Gastrocnemius medialis (tissue), 4 donors: Measurements from ENCODE around the gene SERPINB13. TPM values are rescaled to one million over a fixed set of nuclear protein-coding genes. Genes with fewer than 3 reads are reported as not detected.

Experiments
- ATAC-seq, 2 donors: fragments of 150-250 bp; one replicate each; pipeline ENCODE4 v1.9.1; 2016
- DNase-seq, 2 donors: peaks; one replicate each; pipeline ENCODE4 v3.0.0-alpha.2; 2019
- H3K27ac ChIP-seq, 4 donors: fragments of 200-600 bp; sonication (generic); 1 replicate in 1 of 4; 2 replicates in 3 of 4; pipeline ENCODE4 v1.5.1; 2016 to 2018; ENCODE audit warnings: mild to moderate bottlenecking in 2 of 4, moderate library complexity in 1 of 4
- H3K27me3 ChIP-seq, 3 donors: fragments of 200-600 bp; sonication (generic) in 2 of 3; 1 replicate in 1 of 3; 2 replicates in 2 of 3; pipeline versions ENCODE4 v1.5.1 to v1.6.0; 2016 to 2019; ENCODE audit warnings: mild to moderate bottlenecking in 1 of 3, moderate library complexity in 1 of 3
- H3K36me3 ChIP-seq, 2 donors: fragments of 200-600 bp; sonication (generic) in 1 of 2; one replicate each; pipeline ENCODE4 v1.5.1; 2017 to 2018
- H3K4me1 ChIP-seq, 2 donors: fragments of 200-600 bp; sonication (generic) in 1 of 2; one replicate each; pipeline ENCODE4 v1.5.1; 2016 to 2017; ENCODE audit warnings: mild to moderate bottlenecking in 2 of 2
- H3K4me3 ChIP-seq, 4 donors: fragments of 200-600 bp; sonication (generic) in 3 of 4; 1 replicate in 1 of 4; 2 replicates in 3 of 4; pipeline ENCODE4 v1.5.1; 2016 to 2019; ENCODE audit warnings: mild to moderate bottlenecking in 2 of 4
- H3K9me3 ChIP-seq, 3 donors: fragments of 200-600 bp; sonication (generic) in 2 of 3; 1 replicate in 1 of 3; 2 replicates in 2 of 3; pipeline ENCODE4 v1.5.1; 2016 to 2019
- CTCF ChIP-seq, 5 experiments: fragments of 450-650 bp in 3 of 5; fragments of 200-600 bp in 2 of 5; sonication (generic) in 2 of 5; IDR thresholded peaks in 4 of 5; conservative IDR thresholded peaks in 1 of 5; 1 replicate in 4 of 5; 2 replicates in 1 of 5; pipeline ENCODE4 v1.5.1; 2016 to 2019; ENCODE audit warnings: antibody characterized with exemption in 5 of 5, mild to moderate bottlenecking in 3 of 5, moderate library complexity in 3 of 5
- POLR2A ChIP-seq, 2 donors: fragments of 450-650 bp; IDR thresholded peaks; one replicate each; pipeline ENCODE4 v1.6.1; 2017; ENCODE audit warnings: antibody characterized with exemption in 2 of 2, mild to moderate bottlenecking in 2 of 2, moderate library complexity in 2 of 2
- in situ Hi-C, 4 donors: fragments of 200-750 bp; cut with MboI; loops; one replicate each; pipeline versions ENCODE4 v1.15.0 to v1.8.0; 2017; ENCODE audit warnings: low sequenced_read_pairs in 4 of 4
- intact Hi-C: fragments of 100-400 bp; cut with DNase I; formaldehyde crosslinking; loops from one replicate; pipeline ENCODE4 v1.15.1; 2023; ENCODE audit warnings: low total_unique reads
- total RNA-seq, 4 donors: library from RNA; depleted of rRNA; stranded (reverse); fragments of >200 nt; gene quantifications; one replicate each; pipeline versions ENCODE4 v1.1.0 to v1.2.3, GENCODE V29; 2016

The SERPINB13 gene
- total RNA-seq, 4 donors from 2014 or later: not detected

DNA sequence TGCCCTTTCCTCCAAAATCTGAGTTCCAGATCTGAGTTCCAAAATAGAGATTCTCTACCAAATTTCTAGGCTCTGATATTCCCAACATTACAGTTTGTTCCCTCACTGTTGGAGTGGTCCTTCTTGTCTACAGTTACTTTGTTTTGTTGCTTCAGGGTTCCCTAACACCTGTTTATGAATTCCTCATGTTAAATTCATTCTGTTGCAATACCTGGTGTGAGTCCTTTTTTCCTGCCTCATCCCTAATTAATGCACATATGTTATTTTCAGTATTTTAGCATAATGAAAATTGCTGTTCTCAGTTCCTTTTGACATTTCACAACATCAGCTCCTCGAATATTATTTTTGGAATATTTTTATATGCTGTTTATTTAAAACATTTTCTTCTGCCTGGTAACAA, 16.2 kb downstream of the SERPINB13 start:
- no peak for DNase-seq
- in situ Hi-C loops: no loop called here
- Histone ChIP-seq H3K27ac (no peak overlapping the region), H3K9me3 (no peaks in the 10 kb centered on the region), H3K4me3 (no peak overlapping the region), H3K36me3 (no peaks in the 10 kb centered on the region), H3K4me1 (no peaks in the 10 kb centered on the region), H3K27me3 (no peaks in the 10 kb centered on the region)
- TF ChIP-seq POLR2A (IDR thresholded peaks at IDR 0.05): no peak
- no peak for TF ChIP-seq CTCF (IDR thresholded peaks at IDR 0.05 in 4 of 5, conservative IDR thresholded peaks at IDR 0.05 in 1 of 5)
- intact Hi-C loops: no loop called here
- ATAC-seq: no peak

DNA sequence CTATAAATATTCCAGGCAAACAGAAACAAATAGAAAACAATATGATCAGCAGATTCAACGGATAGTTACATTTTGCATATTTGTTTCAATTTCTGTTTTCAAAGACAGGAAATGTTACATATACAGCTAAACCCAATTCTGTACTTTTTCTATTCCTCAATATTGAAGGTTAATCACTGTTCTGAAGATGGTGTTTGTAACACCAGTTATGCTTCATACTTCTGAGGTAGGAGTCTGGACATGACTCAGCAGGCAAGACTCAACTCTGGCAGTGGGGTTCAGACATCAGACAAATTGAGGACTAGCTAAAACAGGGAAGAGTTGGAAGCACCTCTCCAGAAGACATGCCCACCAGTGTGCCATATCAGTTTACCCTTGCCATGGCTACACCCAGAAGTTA, 16.6 kb downstream of the SERPINB13 start:
- Histone ChIP-seq H3K27me3 (no peaks in the 10 kb centered on the region), H3K36me3 (no peaks in the 10 kb centered on the region), H3K27ac (no peak overlapping the region), H3K4me1 (no peaks in the 10 kb centered on the region), H3K4me3 (no peak overlapping the region), H3K9me3 (no peaks in the 10 kb centered on the region)
- no peak for TF ChIP-seq CTCF (IDR thresholded peaks at IDR 0.05 in 4 of 5, conservative IDR thresholded peaks at IDR 0.05 in 1 of 5)
- TF ChIP-seq POLR2A (IDR thresholded peaks at IDR 0.05): no peak
- ATAC-seq: no peak
- DNase-seq: no peak
- in situ Hi-C loops (no loop called here), intact Hi-C loops (no loop called here)

- ATAC-seq: no peak
- TF ChIP-seq POLR2A (IDR thresholded peaks at IDR 0.05) (no peak), CTCF (IDR thresholded peaks at IDR 0.05 in 4 of 5, conservative IDR thresholded peaks at IDR 0.05 in 1 of 5) (no peak)
- no peaks in the 10 kb centered on the region for H3K36me3 ChIP-seq
- no peaks in the 10 kb centered on the region for H3K27me3 ChIP-seq
- no peak overlapping the region for H3K27ac ChIP-seq
- in situ Hi-C loops (no loop called here), intact Hi-C loops (no loop called here)
- no peaks in the 10 kb centered on the region for H3K4me1 ChIP-seq
- H3K4me3 ChIP-seq: no peak overlapping the region
- no peak for DNase-seq
- no peaks in the 10 kb centered on the region for H3K9me3 ChIP-seq
Measured at GRCh38 chr18:63604791-63605567, 17.8 kb downstream of the SERPINB13 start.

DNA sequence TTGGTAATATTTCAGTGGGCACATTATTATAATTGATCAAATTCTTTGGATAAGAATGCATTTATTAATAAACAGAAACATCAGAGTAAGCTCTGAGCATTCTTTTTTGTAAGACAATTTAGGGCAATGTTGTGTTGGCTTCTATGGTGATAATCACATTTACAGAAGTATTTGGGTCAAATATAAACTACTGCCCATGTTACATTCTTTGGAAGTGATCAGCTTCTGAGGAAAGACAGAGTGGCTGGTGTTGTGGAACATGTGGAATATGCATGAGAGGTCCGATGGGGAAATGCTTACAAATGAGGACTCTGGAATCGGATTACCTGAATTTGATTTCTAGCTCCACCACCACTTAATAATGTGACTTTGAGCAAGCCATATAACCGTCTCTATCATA, 19.4 kb downstream of the SERPINB13 start:
- intact Hi-C loops: no loop called here
- TF ChIP-seq POLR2A (IDR thresholded peaks at IDR 0.05) (no peak), CTCF (IDR thresholded peaks at IDR 0.05 in 4 of 5, conservative IDR thresholded peaks at IDR 0.05 in 1 of 5) (no peak)
- DNase-seq: no peak
- no peaks in the 10 kb centered on the region for H3K9me3 ChIP-seq
- in situ Hi-C loops: no loop called here
- no peaks in the 10 kb centered on the region for H3K36me3 ChIP-seq
- H3K4me3 ChIP-seq: no peak overlapping the region
- ATAC-seq: no peak
- H3K27me3 ChIP-seq: no peaks in the 10 kb centered on the region
- no peak overlapping the region for H3K27ac ChIP-seq
- no peaks in the 10 kb centered on the region for H3K4me1 ChIP-seq

DNA sequence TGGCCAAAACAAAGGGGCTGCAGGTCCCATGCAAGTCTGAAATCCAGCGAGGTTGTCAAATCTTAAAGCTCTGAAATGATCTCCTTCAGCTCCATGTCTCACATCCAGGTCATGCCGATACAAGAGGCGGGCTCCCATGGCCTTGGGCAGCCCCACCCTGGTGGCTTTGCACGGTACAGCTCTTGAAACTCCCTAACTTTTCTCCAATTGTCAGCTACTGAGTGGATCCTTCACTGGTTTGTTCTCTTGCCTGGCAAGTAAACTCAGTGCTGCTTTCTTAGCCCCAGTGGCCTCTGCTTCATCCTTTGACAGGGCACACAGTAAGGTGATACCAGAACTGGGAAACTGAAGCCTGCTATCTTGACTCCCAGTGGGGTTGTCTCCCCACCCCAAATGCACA, 26.3 kb downstream of the SERPINB13 start:
- in situ Hi-C loops: no loop called here
- intact Hi-C loops: no loop called here
- no peak overlapping the region for H3K27ac ChIP-seq

More for the DNA sequence above, 26.3 kb downstream of the SERPINB13 start:
- TF ChIP-seq POLR2A (IDR thresholded peaks at IDR 0.05) (no peak), CTCF (IDR thresholded peaks at IDR 0.05 in 4 of 5, conservative IDR thresholded peaks at IDR 0.05 in 1 of 5) (no peak)
- H3K4me1 ChIP-seq: no peaks in the 10 kb centered on the region
- no peaks in the 10 kb centered on the region for H3K27me3 ChIP-seq
- DNase-seq: no peak
- ATAC-seq: no peak
- no peak overlapping the region for H3K4me3 ChIP-seq
- H3K9me3 ChIP-seq: no peaks in the 10 kb centered on the region
- H3K36me3 ChIP-seq: no peaks in the 10 kb centered on the region
